HEK293 (cell line): Measurements from ENCODE around the gene GRIA1.

Experiments used
- CTCF ChIA-PET: fragments of 350-600 bp; formaldehyde crosslinking; extraction: SDS; loops from one replicate; lab custom pipeline; 2021; ENCODE audit warnings: antibody characterized with exemption; lab: Yijun Ruan, JAX
- POLR2A ChIA-PET: fragments of 300-600 bp; formaldehyde crosslinking; extraction: SDS; loops from one replicate; lab custom pipeline; 2020; ENCODE audit warnings: antibody characterized with exemption, inconsistent platforms; lab: Yijun Ruan, JAX
- H3K27ac ChIP-seq: fragments of 200-500 bp; sonication (Bioruptor generic); 2 replicates; pipeline ENCODE4 v1.5.1; 2014; ENCODE audit warnings: low read depth, low read length, control low read depth, inconsistent platforms; ENCODE audit errors: extremely low read depth
- H3K36me3 ChIP-seq, 2 experiments: fragments of 200-500 bp in 1 of 2; sonication (Bioruptor generic) in 1 of 2; 1 replicate in 1 of 2; 2 replicates in 1 of 2; pipeline ENCODE4 v1.5.1; 2014 to 2017; ENCODE audit warnings: inconsistent platforms in 2 of 2, low read length in 2 of 2; ENCODE audit not compliant: control insufficient read depth in 2 of 2, insufficient read depth in 1 of 2
- H3K4me1 ChIP-seq: fragments of 200-500 bp; sonication (Bioruptor generic); 2 replicates; pipeline ENCODE4 v1.5.1; 2014; ENCODE audit warnings: mild to moderate bottlenecking, low read length, inconsistent platforms; ENCODE audit not compliant: control insufficient read depth, insufficient read depth
- H3K4me3 ChIP-seq: 2 replicates; pipeline ENCODE4 v1.5.1; 2011; ENCODE audit warnings: low read depth, mild to moderate bottlenecking, control low read depth, low read length, moderate library complexity
- H3K9me3 ChIP-seq: fragments of 200-500 bp; sonication (Bioruptor generic); 2 replicates; pipeline ENCODE4 v1.5.1; 2014; ENCODE audit warnings: low read depth, low read length, inconsistent platforms; ENCODE audit not compliant: control insufficient read depth, insufficient read depth
- BCL11B ChIP-seq: fragments of 450-650 bp; formaldehyde crosslinking; IDR thresholded peaks from 2 replicates; pipeline ENCODE4 v1.5.1; 2016; ENCODE audit warnings: low read depth, missing biosample characterization, missing genetic modification characterization
- GLI4 ChIP-seq: fragments of 450-650 bp; formaldehyde crosslinking; IDR thresholded peaks from 2 replicates; pipeline ENCODE4 v1.5.1; 2016; ENCODE audit warnings: missing biosample characterization, missing genetic modification characterization
- IKZF3 ChIP-seq: fragments of 450-650 bp; IDR thresholded peaks from 2 replicates; pipeline ENCODE4 v1.5.0; 2018; ENCODE audit warnings: missing biosample characterization, mild to moderate bottlenecking, missing genetic modification characterization, moderate library complexity
- KLF9 ChIP-seq: fragments of 450-650 bp; formaldehyde crosslinking; IDR thresholded peaks from 2 replicates; pipeline ENCODE4 v1.5.1; 2016; ENCODE audit warnings: missing biosample characterization, missing genetic modification characterization, low read depth
- MEIS1 ChIP-seq: sonication (generic); formaldehyde crosslinking; IDR thresholded peaks from 2 replicates; pipeline ENCODE4 v1.8.1; 2022; ENCODE audit warnings: missing genetic modification reagents, mild to moderate bottlenecking, borderline replicate concordance
- SP3 ChIP-seq: fragments of 450-650 bp; formaldehyde crosslinking; IDR thresholded peaks from 2 replicates; pipeline ENCODE4 v1.5.1; 2016; ENCODE audit warnings: missing biosample characterization, missing genetic modification characterization
- SP7 ChIP-seq: fragments of 450-650 bp; formaldehyde crosslinking; IDR thresholded peaks from 2 replicates; pipeline ENCODE4 v1.5.1; 2016; ENCODE audit warnings: missing biosample characterization, missing genetic modification characterization
- ZNF112 ChIP-seq: fragments of 450-650 bp; formaldehyde crosslinking; IDR thresholded peaks from 2 replicates; pipeline ENCODE4 v1.5.0; 2017; ENCODE audit warnings: missing biosample characterization, missing genetic modification characterization
- ZNF2 ChIP-seq: fragments of 450-650 bp; formaldehyde crosslinking; IDR thresholded peaks from 2 replicates; pipeline ENCODE4 v1.5.1; 2016; ENCODE audit warnings: missing biosample characterization, missing genetic modification characterization
- ZNF211 ChIP-seq: fragments of 450-650 bp; formaldehyde crosslinking; IDR thresholded peaks from 2 replicates; pipeline ENCODE4 v1.5.1; 2016; ENCODE audit warnings: low read depth, missing biosample characterization, missing genetic modification characterization
- ZNF221 ChIP-seq: fragments of 450-650 bp; formaldehyde crosslinking; IDR thresholded peaks from 2 replicates; pipeline ENCODE4 v1.5.1; 2017; ENCODE audit warnings: missing biosample characterization, missing genetic modification characterization, borderline replicate concordance
- ZNF266 ChIP-seq: fragments of 450-650 bp; formaldehyde crosslinking; IDR thresholded peaks from 2 replicates; pipeline ENCODE4 v1.5.1; 2016; ENCODE audit warnings: missing biosample characterization, missing genetic modification characterization, low read depth
- ZNF433 ChIP-seq: fragments of 450-650 bp; formaldehyde crosslinking; IDR thresholded peaks from 2 replicates; pipeline ENCODE4 v1.5.1; 2016; ENCODE audit warnings: missing biosample characterization, missing genetic modification characterization, low read depth
- ZNF626 ChIP-seq: fragments of 450-650 bp; sonication (Bioruptor Pico); formaldehyde crosslinking; IDR thresholded peaks from 2 replicates; pipeline ENCODE4 v1.5.1; 2018; ENCODE audit warnings: missing biosample characterization, missing genetic modification characterization, inconsistent platforms
- ZNF670 ChIP-seq: fragments of 450-650 bp; formaldehyde crosslinking; IDR thresholded peaks from 2 replicates; pipeline ENCODE4 v1.5.1; 2016; ENCODE audit warnings: missing biosample characterization, missing genetic modification characterization, low read depth
- ZNF792 ChIP-seq: fragments of 450-650 bp; formaldehyde crosslinking; IDR thresholded peaks from 2 replicates; pipeline ENCODE4 v1.5.1; 2016; ENCODE audit warnings: missing biosample characterization, missing genetic modification characterization
- ZNF843 ChIP-seq: fragments of 450-650 bp; formaldehyde crosslinking; IDR thresholded peaks from 2 replicates; pipeline ENCODE4 v1.5.1; 2016; ENCODE audit warnings: missing biosample characterization, missing genetic modification characterization
- TF ChIP-seq, protein P1 (sequence below): fragments of 450-650 bp; formaldehyde crosslinking; IDR thresholded peaks from 2 replicates; pipeline ENCODE4 v1.5.1; 2016; ENCODE audit warnings: missing biosample characterization, missing genetic modification characterization
- TF ChIP-seq, protein P2 (sequence below): fragments of 450-650 bp; formaldehyde crosslinking; IDR thresholded peaks from 2 replicates; pipeline ENCODE4 v1.5.1; 2016; ENCODE audit warnings: missing biosample characterization, missing genetic modification characterization
- TF ChIP-seq, protein P3 (sequence below): sonication (generic); formaldehyde crosslinking; IDR thresholded peaks from 2 replicates; pipeline ENCODE4 v1.8.1; 2022; ENCODE audit warnings: mild to moderate bottlenecking, moderate library complexity, missing genetic modification reagents

Gene GRIA1

DNA sequence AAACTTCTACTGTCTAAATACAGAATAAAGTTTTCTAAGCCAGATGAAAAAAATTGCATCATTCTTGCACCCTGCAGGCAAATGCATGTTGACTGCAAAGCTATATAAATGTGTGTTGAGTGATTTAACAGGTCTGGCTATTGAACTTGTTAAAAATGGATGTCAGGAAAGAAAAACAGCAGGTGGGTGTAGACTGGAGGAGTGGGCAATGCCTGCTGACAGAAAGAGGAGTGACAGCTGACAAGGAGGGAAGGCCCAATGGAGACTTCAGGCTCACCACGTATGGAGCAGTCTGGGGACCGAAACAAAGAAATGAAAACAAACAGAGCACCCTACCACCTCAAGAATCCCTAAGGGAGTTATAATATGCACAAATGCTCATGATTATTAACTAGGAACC, 127.8 kb downstream of the GRIA1 start:
- TF ChIP-seq, protein P1, sequence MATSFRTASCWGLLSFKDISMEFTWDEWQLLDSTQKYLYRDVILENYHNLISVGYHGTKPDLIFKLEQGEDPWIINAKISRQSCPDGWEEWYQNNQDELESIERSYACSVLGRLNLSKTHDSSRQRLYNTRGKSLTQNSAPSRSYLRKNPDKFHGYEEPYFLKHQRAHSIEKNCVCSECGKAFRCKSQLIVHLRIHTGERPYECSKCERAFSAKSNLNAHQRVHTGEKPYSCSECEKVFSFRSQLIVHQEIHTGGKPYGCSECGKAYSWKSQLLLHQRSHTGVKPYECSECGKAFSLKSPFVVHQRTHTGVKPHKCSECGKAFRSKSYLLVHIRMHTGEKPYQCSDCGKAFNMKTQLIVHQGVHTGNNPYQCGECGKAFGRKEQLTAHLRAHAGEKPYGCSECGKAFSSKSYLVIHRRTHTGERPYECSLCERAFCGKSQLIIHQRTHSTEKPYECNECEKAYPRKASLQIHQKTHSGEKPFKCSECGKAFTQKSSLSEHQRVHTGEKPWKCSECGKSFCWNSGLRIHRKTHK (tag by site-specific recombination): no peak
- TF ChIP-seq ZNF266 (tag by site-specific recombination): no peak
- no peak for TF ChIP-seq MEIS1 (CRISPR knock-in tag)
- no peak for TF ChIP-seq IKZF3 (tag by site-specific recombination)
- no peak for TF ChIP-seq SP7 (tag by site-specific recombination)
- no peak for TF ChIP-seq ZNF792 (tag by site-specific recombination)
- no peak for TF ChIP-seq ZNF670 (tag by site-specific recombination)
- TF ChIP-seq GLI4 (tag by site-specific recombination): no peak
- Histone ChIP-seq H3K4me1 (no peaks in the 10 kb centered on the region), H3K9me3 (no peaks in the 10 kb centered on the region), H3K27ac (no peak overlapping the region), H3K4me3 (no peak overlapping the region), H3K36me3 (no peaks in the 10 kb centered on the region)
- ChIA-PET POLR2A (no interaction called here), CTCF (no interaction called here)

DNA sequence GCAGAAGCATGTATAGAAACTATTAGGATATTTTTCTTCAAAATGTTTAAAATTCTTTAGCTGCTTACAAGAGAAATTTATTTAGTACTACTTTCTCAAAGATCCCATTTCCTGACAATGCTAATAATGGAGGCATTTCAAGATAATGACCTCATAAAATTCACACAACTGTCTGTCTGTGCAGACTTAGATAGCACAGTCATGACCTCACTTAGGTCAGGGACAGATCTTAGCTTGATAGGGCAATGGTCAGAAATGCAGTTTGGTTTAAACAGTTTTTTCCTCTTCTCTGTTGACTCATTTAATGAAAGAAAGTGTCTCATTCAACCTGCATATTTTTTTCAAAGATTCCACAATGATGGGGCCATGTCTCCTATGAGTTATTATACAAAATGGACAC, 128.4 kb downstream of the GRIA1 start:
- Histone ChIP-seq H3K27ac (no peak overlapping the region), H3K4me3 (no peak overlapping the region), H3K4me1 (0 out of 2 replicates have a peak, but pooled peaks cover 2% of the 10 kb centered on the region), H3K9me3 (no peaks in the 10 kb centered on the region), H3K36me3 (no peaks in the 10 kb centered on the region)
- TF ChIP-seq BCL11B: no peak
- ChIA-PET CTCF (no interaction called here), POLR2A (no interaction called here)

DNA sequence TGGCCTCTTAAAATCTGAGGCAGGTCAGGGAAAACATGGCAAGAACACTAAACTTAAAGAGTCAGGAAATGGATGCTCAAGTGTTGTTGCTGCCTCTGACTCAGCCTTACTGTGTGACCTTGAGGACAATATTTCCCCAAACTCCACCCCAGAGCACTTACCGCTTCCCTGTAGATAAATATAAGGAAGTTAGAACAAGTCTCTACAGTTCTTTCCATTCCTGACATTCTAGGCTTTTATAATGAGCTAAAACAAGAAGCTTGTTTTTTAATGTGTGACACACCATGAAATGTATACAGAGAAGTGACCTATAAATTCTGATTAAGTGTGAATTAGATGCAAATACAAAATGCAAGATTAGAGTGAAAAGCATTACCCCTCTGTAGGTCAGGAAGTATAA, 129.3 kb downstream of the GRIA1 start:
- H3K27ac ChIP-seq: no peak overlapping the region
- H3K9me3 ChIP-seq: no peaks in the 10 kb centered on the region
- no peaks in the 10 kb centered on the region for H3K36me3 ChIP-seq
- POLR2A ChIA-PET: no interaction called here
- 0 out of 2 replicates have a peak, but pooled peaks cover 7% of the 10 kb centered on the region for H3K4me1 ChIP-seq
- CTCF ChIA-PET: no interaction called here
- H3K4me3 ChIP-seq: no peak overlapping the region
- no peak for TF ChIP-seq ZNF112 (tag by site-specific recombination)
- TF ChIP-seq ZNF221 (tag by site-specific recombination): no peak
- no peak for TF ChIP-seq SP7 (tag by site-specific recombination)
- TF ChIP-seq, protein P2, sequence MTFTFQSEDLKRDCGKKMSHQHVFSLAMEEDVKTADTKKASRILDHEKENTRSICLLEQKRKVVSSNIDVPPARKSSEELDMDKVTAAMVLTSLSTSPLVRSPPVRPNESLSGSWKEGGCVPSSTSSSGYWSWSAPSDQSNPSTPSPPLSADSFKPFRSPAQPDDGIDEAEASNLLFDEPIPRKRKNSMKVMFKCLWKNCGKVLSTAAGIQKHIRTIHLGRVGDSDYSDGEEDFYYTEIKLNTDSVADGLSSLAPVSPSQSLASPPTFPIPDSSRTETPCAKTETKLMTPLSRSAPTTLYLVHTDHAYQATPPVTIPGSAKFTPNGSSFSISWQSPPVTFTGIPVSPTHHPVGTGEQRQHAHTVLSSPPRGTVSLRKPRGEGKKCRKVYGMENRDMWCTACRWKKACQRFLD: no peak
- no peak for TF ChIP-seq ZNF211 (tag by site-specific recombination)
- TF ChIP-seq ZNF2 (tag by site-specific recombination): no peak
- no peak for TF ChIP-seq ZNF433 (tag by site-specific recombination)
- no peak for TF ChIP-seq ZNF843 (tag by site-specific recombination)
- TF ChIP-seq ZNF626 (tag by site-specific recombination): no peak
- TF ChIP-seq SP3: no peak
- TF ChIP-seq KLF9 (tag by site-specific recombination): no peak
- TF ChIP-seq, protein P3, sequence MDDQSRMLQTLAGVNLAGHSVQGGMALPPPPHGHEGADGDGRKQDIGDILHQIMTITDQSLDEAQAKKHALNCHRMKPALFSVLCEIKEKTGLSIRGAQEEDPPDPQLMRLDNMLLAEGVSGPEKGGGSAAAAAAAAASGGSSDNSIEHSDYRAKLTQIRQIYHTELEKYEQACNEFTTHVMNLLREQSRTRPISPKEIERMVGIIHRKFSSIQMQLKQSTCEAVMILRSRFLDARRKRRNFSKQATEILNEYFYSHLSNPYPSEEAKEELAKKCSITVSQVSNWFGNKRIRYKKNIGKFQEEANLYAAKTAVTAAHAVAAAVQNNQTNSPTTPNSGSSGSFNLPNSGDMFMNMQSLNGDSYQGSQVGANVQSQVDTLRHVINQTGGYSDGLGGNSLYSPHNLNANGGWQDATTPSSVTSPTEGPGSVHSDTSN (CRISPR knock-in tag): no peak
